A172 (cell line): ENCODE measurements around the gene PPP1R10. TPM values are rescaled to one million over a fixed set of nuclear protein-coding genes. Genes with fewer than 3 reads are reported as not detected.

Experiments used
- DNase-seq: peaks from one replicate; pipeline ENCODE4 v3.0.0-alpha.2; 2015; ENCODE audit warnings: low spot score
- total RNA-seq: library from RNA; depleted of rRNA; stranded (reverse); fragments of >200 nt; shearing (Covaris generic); gene quantifications from 2 replicates; pipeline ENCODE4 v1.2.3, GENCODE V29; 2014; rRNA removed

Gene PPP1R10
- total RNA-seq, 1 experiment from 2014 or later, result 22.6 TPM

DNA sequence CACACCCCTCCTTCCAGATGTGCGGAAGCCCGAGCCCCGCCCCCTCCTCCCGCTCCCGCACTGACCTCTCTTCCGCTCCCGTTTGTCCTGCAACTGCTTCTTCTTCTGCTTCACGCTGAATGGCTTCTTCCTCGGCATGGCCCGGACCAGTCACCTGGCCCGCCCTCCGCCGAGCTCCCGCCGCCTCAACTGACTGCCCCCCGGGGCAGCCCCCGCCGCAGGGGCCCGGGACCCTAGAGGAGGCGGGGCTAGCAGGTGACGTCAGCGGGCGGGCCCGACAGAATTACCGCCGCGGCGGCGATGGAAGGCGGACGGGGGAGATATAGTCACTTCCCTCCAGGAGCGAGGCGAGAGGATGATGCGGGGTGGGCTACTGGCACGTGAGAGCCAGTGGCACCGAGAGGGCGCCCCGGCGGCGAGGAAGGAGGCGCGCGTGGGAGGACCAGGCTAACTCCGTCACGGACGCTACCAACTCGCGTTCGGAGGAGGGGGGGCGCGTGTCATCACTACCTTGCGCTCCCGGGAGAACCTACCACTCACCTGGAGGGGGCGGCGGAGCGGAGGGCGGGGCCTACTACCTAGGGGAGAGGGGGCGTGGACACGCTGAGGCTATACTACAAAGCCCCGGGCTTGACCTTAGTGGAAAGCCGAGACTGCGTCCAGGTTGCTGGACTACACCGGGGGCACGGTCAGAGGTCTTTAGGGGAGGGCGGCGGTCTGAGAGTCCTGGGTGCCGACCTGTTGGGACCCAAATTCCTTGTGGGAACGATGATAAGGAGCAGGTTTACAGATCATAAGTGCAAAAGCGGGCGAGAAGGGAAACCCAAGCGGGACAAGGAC, 60.8 kb downstream of the PPP1R10 start, which contains the start of gene GNL1:
GNL1 (minus strand) TSS at position 424 of the 840 bp plus-strand sequence; CDS start at position 138, 286 bp downstream.
- peak; percentile 87 for DNase-seq

DNA sequence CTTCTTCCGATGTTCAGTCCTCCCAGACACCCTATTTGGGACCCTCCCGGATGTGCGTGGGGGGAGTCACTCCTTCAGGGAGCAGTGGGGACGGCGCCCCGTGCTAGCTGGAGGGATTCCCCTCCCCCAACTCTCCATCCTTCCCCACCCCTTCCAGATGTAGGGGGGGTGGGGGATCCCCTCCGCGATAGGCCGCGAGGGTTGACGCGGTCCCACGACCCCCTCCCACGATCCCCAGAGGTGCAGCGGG, 61.3 kb downstream of the PPP1R10 start:
- no peak for DNase-seq

DNA sequence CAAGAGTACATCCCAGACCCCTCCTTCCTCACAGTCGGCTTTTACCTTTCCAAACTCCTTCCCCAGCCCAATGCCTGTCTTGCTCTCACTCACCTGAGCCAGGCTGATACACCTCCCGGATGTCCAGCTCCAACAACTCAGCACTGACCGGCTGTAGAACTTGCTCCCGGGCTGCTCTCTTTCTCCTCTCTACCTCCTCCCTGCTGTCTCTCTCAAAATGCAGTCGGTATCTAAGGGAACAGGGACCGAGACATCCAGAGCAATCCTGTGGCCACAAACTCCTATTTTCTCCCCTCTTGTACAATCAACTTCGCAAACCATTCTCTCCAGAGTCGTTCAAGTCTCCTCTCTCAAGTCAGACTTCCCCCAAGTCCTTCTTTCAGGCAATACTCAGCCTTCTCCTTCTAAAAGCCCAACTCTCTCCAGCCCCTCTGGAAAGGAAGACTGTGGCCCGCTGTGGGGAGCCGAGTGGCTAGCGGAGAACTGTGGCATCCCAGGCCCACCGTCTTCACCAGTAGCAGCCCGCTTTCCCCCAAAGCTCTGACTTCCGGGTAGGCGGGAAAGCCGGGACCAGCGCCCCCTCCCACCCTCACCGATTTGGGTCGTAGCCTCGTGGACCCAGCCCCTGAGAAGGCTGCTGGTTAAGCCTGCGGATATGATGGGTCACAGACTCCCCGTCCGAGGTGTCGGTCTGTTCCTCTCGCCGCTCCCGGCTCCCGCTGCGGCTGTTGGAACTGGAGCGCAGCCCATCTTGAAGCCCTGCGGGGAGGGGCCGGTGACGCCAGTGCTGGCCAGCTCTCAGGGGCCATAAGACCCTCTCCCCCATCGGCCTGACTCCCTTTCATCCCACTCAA, 61.9 kb downstream of the PPP1R10 start:
- no peak for DNase-seq

DNA sequence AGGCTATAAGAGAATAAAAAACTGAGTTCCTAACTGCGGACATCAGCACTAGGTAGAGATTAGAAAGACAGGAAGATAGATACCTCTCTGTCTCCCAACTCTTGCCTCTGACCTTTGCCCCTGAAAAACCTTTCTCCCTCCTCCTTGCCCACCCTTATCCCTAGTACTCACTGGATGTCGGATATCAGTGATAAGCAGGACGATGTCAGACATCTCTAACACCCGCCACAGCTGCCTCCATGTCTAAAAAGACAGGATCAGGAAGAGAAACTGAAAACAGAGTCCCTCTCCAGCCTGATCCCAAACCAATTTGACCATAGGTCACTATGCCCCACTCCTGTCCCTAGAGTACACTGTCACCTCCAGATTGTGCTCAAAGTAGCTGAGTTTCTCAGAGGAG, 62.6 kb downstream of the PPP1R10 start:
- no peak for DNase-seq

Other genes with a start within 250 kb of the PPP1R10 start
- gene HLA-E, start 127.7 kb downstream of the PPP1R10 start, total RNA-seq, result 86.1 and 89.5 TPM in 2 replicates
- 15.0 and 28.2 TPM in 2 replicates for gene GNL1, start 60.8 kb downstream of the PPP1R10 start, total RNA-seq
- 5.5 and 7.6 TPM in 2 replicates for gene PRR3, start 59.9 kb downstream of the PPP1R10 start, total RNA-seq
- gene ABCF1, start 45.8 kb downstream of the PPP1R10 start, total RNA-seq, result 45.6 and 45.7 TPM in 2 replicates
- 76.8 and 82.8 TPM in 2 replicates for gene MRPS18B, start 597 bp upstream of the PPP1R10 start, total RNA-seq
- gene ATAT1, start 9.6 kb upstream of the PPP1R10 start, total RNA-seq, result 2.4 and 5.9 TPM in 2 replicates
- 4.8 and 6.1 TPM in 2 replicates for gene C6orf136, start 29.9 kb upstream of the PPP1R10 start, total RNA-seq
- gene DHX16, start 55.8 kb upstream of the PPP1R10 start, total RNA-seq, result 30.4 and 36.1 TPM in 2 replicates
- 62.3 and 66.2 TPM in 2 replicates for gene PPP1R18, start 69.4 kb upstream of the PPP1R10 start, total RNA-seq
- 13.2 and 14.0 TPM in 2 replicates for gene NRM, start 73.7 kb upstream of the PPP1R10 start, total RNA-seq
- gene MDC1, start 100.0 kb upstream of the PPP1R10 start, total RNA-seq, result 4.8 and 7.6 TPM in 2 replicates
- 1,118 and 1,364 TPM in 2 replicates for gene TUBB, start 103.1 kb upstream of the PPP1R10 start, total RNA-seq
- gene FLOT1, start 125.4 kb upstream of the PPP1R10 start, total RNA-seq, result 163 and 165 TPM in 2 replicates
- 61.1 and 63.2 TPM in 2 replicates for gene IER3, start 127.3 kb upstream of the PPP1R10 start, total RNA-seq